Measurements from ENCODE around the gene PIP5KL1.
A peak's percentile ranks its signal among the peaks of the same experiment; 100 is the strongest.

PIP5KL1 gene

GRCh38 chr9:127934986-127935385 lies 4.4 kb upstream of the PIP5KL1 start:
- DNase-seq (ENCODE audit: extremely low read depth in 1 of 2, low read depth in 1 of 2): no peak

DNA sequence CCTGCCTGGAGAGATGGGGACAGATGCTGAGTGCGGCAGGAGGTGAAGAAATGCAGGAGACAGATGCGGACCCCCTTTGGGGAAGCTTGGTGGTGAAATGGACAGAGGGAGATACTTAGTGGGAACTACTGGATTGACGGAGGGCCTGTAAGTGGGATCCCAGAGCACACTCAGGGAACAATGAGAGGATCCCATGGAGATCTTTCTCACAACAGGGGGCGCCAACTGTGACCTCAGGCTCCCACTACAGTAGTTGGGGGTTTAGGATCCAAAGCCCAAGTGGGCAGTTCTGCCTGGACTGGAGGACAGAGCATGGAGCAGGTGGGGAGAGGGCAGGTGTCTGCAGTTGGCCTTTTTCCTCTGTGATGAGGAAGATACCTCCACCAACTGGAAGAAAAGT lies 3.7 kb upstream of the PIP5KL1 start:
- no peak for DNase-seq (ENCODE audit: extremely low read depth in 1 of 2, low read depth in 1 of 2)

GRCh38 chr9:127931092-127931881 lies 710 bp upstream of the PIP5KL1 start:
- DNase-seq (ENCODE audit: extremely low read depth in 1 of 2, low read depth in 1 of 2): no peak

GRCh38 chr9:127929625-127929979 lies 975 bp downstream of the PIP5KL1 start:
- no peak for DNase-seq (ENCODE audit: extremely low read depth in 1 of 2, low read depth in 1 of 2)

GRCh38 chr9:127928676-127929624 lies 1.6 kb downstream of the PIP5KL1 start:
- no peak for DNase-seq (ENCODE audit: extremely low read depth in 1 of 2, low read depth in 1 of 2)

- no peak for DNase-seq (ENCODE audit: extremely low read depth in 1 of 2, low read depth in 1 of 2)
Observed at GRCh38 chr9:127927988-127928675, 2.4 kb downstream of the PIP5KL1 start.

DNA sequence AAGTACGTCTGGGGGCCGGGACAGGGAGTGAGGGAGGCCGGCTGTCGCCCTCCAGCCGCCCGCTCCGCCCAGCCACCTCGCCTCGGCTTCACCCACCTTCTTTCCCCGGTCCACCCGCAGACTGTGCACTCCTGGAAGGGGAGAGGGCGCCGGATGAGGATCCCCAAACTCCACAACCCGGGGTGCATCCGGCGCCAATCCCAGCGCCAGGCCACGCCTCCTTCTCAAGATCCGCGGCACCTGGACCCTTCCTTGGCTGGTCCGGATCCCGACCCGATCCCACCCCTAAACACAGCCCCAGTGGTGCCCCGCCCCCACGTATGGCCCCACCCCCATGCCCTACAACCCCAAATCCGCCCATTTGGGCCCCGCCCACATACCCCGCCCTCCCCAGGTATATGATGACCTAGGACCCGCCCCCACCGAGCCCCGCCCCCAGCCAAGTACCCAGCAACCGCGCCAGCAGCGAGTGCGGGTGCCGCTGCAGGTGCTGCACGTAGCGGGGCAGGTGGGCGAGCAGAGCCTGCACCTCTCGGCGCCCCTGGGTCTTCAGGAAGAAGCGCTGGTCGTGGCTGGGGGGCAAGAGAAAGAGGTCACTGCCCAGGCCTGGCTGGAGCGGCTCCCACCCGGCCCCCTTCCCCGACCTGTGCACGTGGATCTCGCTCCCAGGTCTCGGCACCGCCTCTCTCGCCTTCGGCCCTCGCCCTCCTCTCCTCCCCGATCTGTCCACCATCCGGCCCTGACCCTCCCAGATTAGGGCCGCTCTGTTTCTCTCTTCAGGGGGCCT lies 3.2 kb downstream of the PIP5KL1 start:
- peak; percentile 57 to 67 for DNase-seq (ENCODE audit: extremely low read depth in 1 of 2, low read depth in 1 of 2)

GRCh38 chr9:127926906-127927200 lies 3.7 kb downstream of the PIP5KL1 start:
- no peak for DNase-seq (ENCODE audit: extremely low read depth in 1 of 2, low read depth in 1 of 2)

DNA sequence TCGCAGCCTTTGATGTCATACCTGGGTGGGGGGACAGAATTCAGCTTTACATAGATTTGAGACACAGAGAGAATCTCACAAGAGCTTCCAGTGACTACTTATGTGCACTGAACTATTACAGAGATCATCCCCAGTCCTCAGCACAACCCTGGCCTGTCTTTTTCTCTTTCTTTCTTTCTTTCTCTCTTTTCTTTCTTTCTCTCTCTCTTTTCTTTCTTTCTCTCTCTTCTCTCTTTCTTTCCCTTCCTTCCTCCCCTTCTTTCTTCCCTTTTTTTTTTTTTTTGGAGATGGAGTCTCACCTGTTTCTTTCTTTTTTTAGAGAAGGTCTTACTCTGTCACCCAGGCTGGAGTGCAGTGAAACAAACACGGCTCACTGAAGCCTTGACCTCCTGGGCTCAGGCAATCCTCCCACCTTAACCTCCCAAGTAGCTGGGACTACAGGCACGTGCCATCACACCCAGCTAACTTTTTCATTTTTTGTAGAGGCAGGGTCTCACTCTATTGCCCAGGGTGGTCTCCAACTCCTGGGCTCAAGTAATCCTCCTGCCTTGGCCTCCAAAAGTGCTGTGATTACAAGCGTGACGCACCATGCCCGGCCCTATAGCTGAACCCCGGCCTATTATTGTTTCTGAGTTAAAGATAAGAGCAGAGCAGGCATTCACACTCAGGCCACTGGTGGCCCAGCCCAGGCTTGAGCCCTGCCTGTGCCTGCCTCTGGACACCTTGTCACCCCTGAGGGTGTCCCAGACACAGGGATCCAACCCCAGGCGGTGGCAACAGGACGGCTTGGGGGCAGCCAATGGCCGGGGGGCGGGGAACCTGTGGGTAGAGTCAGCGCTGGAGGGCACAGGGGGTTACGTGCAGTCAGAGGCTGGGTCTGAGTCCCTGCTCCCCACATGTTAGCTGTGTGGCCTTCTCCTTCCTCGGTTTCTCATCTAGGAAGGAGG lies 4.3 kb downstream of the PIP5KL1 start:
- no peak for DNase-seq (ENCODE audit: extremely low read depth in 1 of 2, low read depth in 1 of 2)

DNA sequence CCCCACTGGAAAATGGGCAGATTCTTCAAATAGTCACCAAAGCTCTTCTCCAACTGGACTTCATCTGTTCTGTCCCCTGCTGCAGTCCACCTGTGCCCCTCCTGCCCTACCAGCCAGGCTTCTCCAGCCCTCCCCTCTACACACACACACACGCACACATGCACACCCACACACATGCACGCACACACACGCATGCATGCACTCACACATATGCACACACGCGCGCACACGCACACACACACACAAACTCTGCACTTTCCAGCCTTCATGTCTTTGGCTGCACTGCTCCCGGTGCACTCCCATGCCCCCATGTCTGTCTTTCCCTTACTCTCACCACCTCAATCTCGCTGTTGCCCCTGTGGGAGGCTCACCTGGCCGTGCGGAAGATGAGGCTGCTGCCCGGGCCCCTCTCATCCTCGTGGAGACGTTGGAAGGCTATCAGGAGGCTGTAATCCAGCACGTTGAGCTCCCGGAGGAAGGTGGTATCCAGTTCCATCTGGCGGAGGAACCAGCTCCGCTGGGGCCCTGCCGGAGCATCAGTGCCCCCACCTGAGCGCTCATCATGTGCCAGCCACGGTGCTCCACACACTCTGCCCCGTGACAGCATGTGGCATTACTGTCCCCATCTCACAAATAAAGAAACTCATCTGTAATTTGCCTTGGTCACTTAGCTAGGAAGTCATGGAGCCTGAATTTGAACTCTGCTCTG lies 5.7 kb downstream of the PIP5KL1 start:
- DNase-seq (ENCODE audit: extremely low read depth in 1 of 2, low read depth in 1 of 2): no peak

GRCh38 chr9:127923771-127924170 lies 6.8 kb downstream of the PIP5KL1 start:
- DNase-seq (ENCODE audit: extremely low read depth in 1 of 2, low read depth in 1 of 2): no peak

- DNase-seq (ENCODE audit: extremely low read depth in 1 of 2, low read depth in 1 of 2): no peak
Observed at GRCh38 chr9:127923046-127923445, 7.5 kb downstream of the PIP5KL1 start.

GRCh38 chr9:127921557-127922120 lies 8.9 kb downstream of the PIP5KL1 start:
- peak in 1 of 2 donors; percentile 70 for DNase-seq (ENCODE audit: extremely low read depth in 1 of 2, low read depth in 1 of 2)

DNA sequence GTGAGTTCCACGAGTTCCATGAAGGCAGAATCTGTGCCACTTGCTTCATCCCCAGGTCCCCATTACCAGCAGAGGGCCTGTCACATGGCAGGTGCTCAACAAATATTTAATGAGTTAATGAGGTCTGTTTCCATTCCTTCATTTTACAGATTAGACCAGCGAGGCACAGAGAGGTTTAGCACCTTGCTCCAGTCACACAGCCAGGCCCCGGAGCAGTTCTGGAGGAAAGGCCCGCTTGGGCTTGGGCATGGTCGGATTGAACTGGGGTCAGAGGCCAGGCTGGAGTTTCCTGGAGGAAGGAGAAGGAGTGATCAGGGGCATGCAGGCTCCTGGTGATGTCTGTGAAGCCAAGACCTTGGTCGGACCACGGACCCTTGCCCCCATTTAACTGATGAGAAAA lies 9.8 kb downstream of the PIP5KL1 start:
- no peak for DNase-seq (ENCODE audit: extremely low read depth in 1 of 2, low read depth in 1 of 2)

GRCh38 chr9:127919253-127919815 lies 11.2 kb downstream of the PIP5KL1 start:
- no peak for DNase-seq (ENCODE audit: extremely low read depth in 1 of 2, low read depth in 1 of 2)

DNA sequence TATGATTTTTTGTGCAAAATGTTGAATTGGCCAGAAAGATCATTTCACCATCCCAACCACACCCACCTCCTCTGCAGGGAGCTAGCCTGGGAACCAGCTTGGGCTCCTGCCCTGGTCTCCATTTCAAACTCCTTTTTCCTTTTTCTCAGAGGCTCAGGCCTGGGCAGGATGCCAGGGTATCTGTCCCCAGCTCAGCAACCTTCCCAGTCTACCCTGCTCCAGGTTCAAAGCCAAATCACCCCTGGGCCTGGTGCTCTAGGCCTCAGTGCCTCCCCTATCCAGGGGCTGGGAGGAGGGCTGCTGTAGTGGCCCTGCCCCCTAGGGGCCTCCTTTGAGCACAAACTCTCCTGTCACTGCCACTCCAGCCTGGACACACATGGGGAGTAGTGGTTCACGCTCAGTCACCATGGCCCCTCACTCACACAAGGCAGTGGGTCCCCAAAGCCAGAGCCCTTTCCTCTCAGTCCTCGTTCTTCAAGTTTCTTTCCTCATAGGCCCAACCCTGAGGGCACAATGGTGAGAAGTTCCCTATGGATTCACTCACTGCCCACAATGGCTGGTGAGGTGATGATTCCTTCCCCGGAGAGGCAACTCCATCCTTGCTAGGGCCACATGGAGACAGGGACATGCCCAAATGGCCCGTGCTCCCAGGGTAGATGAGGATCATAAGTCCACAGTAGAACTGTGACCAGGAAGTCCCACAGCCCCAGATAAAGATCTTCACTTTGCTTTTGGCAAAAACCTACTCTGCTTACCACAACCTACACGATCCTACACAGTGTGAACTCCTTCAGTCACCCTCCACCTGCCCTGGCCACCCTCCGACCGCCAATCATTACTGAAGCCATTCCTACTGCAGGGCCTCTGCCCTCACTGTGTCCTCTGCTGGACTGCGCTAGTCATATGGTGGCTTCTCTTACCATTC lies 12.1 kb downstream of the PIP5KL1 start:
- DNase-seq (ENCODE audit: extremely low read depth in 1 of 2, low read depth in 1 of 2): no peak

- no peak for DNase-seq (ENCODE audit: extremely low read depth in 1 of 2, low read depth in 1 of 2)
Observed at GRCh38 chr9:127917603-127918002, 13.0 kb downstream of the PIP5KL1 start.
